Measurements from ENCODE around the gene NMT1.
"Not testable (repeated sequence)": the region's sequence is repeated elsewhere in the genome, so short reads cannot be mapped to it uniquely, and the experiment has no call there.

The NMT1 gene

GRCh38 chr17:45038728-45039634, 22.1 kb upstream of the NMT1 start:
- DNase-seq, result no peak

DNA sequence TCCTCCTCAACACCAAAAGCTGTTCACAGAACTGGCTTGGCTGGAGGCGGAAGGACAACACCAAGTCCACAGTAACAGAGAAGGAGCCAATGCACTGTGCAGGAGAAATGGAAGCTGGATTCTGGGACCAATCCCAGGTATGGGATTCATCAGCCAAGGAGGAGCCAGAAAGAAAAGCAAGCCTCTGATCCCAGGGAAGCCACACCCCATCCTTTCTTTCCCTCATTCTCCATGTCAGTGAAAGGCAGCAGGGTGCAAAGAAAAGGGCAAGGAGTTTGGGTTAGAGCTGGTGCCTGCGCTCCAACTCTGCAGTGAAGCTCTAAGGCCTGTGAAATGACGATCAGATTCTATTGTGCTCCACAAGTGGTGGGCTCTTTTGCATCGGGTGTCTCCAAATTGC, 20.7 kb upstream of the NMT1 start:
- no peak for DNase-seq

DNA sequence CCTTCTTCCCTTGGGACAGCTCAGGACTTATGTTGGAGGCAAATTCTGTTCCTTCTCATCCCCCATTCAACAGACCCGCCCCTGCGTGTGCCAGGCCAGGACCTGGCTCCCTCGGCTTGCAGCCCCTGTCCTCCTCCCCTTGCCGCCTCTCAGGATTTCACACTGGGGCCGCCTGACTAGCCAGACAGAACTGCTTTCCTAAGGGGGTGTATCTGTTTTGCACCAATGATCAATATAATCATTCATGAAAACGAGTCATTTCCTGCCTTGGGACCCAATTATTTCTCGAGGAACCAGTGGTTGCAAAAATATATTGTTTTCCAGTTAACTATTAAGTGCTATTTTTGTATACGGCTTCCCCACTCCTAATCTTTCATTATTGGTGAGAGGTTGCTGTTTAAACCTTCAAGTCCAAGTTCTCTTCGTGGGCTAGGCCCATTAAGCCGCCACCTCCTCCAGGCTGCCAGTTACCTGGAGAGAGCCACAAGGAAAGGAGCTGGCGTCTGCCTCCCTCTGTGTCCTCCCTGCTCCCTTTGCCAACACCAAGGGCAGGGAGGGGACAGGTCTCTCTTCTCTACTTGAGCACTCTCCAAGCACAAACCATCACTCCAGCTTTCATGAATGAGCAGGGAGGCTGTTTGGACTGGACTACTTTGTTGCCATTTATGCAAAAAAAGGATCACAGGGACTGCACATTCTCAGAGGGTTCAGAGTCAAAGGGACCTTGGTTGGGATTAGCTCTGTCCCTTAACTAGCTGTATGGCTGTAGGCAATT, 18.6 kb upstream of the NMT1 start:
- DNase-seq, result no peak

DNA sequence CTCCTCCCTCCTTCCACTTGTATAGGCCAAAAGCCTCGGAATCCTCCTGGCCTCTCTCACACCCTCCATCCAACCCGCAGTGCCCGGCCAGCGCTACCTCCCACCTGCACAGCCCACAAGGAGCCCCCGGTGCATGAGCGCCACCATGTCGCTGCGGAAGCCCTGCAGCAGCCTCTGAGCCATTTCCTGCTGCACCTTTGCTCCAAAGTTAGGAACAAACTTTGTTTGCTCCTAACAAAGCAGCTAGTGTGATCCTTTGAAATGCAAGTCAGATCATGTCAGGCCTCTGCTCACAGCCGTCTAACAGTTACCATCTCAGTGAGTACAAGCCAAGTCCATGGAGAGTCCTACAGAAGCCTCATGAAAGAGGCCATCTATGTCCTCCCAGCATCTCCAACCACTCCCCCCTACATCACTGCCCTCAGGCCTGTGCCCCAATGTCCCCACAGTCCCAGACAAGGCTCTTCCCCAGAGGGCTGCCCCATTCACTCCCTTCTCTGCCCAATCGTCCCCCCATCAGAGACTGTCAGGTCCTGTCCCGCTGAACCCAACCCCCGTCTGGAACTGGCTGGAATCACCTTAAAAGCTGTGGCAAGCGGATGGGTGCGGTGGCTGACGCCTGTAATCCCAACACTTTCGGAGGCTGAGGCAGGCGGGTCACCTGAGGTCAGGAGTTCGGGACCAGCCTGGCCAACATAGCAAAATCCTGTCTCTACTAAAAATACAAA, 17.1 kb upstream of the NMT1 start:
- no peak for DNase-seq

- no peak for DNase-seq
Measured at GRCh38 chr17:45046537-45047125, 14.5 kb upstream of the NMT1 start.

DNA sequence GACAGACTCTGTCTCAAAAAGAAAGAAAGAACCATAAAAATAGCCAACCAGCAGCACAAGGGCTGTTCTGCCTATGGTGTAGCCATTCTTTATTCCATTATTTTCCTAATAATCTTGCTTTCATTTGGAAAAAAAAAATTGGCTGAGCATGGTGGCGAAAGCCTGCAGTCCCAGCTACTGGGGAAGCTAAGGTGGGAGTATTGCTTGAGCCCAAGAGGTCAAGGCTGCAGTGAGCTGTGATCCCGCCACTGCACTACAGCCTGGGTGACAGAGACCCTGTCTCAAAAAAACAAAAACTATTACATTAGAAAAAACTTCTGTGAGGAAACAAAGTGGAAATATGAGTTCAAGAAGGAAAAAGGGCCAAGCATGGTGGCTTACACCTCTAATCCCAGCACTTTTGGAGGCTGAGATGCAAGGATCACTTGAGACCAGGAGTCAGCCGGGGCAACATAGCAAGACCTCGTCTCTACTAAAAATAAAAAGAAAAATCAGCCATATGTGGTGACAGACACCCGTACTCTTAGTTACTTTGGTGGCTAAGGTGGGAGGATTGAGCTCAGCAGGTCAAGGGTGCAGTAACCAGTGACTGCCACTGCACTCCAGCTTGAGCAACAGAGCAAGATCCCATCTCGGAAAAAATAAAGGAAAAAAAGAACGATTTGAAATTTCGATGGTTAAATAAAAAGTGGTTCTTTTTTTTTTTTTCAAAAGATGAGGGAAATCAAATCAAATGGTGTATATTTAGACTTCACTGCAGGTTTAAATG, 12.1 kb upstream of the NMT1 start:
- no peak for DNase-seq

GRCh38 chr17:45050481-45051059, 10.5 kb upstream of the NMT1 start:
- peak; percentile 51 for DNase-seq

DNA sequence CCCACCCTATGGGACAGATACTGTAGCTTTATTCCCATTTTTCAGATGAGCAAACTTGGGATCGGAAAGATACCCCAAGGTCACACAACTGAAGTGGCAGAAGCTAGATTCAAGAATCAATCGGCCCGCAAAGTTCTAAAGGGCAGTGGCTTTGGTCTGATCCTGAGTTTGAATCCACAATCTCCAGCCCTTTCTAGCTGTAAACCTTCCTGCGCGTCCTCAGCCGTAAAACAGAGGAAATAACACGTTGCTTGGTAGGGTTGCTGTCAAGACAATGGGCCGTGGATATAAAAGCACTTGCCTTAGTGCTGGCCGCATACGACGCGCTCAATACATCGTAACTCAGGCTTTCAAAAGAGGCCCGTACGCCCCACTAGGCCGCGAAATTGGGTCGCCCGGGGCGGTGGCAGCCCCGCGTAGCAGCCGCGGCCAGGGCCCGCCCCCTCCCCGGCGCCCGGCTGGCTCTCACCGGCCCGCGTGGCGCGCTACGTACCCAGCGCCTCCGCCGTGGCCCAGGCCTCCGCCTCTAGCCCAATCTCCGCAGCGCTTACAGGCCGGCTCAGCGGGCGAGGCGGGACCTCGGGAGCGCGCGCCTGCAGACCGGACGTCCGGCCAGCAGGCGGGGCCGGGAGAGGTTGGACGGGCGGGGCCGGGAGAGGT, 9.9 kb upstream of the NMT1 start, which contains the start of gene DCAKD:
TSS of gene DCAKD (minus strand) at position 573 of the 660 bp plus-strand sequence. CDS start 16,747 bp downstream, outside the sequence.
- peak; percentile 97 for DNase-seq

GRCh38 chr17:45051720-45052051, 9.4 kb upstream of the NMT1 start:
- not testable (repeated sequence) for DNase-seq

DNA sequence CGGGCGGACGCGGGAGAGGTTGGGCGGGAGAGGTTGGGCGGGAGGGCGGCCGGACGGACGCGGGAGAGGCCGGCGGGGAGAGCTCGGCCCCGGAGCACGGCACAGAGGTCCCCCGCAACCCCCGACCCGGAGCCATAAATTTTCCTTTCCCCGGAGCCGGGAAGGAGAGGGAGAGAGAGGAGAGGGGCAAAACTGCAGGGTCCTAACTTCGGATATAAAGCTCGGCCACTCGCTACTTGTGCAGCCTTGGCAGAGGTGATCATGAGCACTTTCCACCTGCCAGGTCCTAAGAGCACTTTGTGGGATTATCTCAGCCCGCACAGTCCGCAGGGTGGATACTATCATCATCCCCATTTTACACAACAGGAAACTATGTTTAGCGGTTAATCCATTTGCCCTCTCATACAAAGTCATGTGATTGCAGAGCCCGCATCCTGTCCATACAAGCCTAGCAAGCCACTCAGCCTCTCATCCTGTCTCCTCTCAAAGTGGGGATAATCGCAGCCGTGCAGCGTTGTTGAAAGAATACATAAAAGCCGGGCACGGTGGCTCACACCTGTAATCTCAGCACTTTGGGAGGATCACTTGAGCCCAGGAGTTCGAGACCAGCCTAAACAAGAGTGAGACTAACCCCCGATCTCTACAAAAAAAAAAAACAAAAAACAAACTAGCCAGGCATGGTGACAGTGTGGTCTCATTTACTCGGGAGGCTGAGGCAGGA, 8.9 kb upstream of the NMT1 start:
- peak; percentile 51 for DNase-seq

DNA sequence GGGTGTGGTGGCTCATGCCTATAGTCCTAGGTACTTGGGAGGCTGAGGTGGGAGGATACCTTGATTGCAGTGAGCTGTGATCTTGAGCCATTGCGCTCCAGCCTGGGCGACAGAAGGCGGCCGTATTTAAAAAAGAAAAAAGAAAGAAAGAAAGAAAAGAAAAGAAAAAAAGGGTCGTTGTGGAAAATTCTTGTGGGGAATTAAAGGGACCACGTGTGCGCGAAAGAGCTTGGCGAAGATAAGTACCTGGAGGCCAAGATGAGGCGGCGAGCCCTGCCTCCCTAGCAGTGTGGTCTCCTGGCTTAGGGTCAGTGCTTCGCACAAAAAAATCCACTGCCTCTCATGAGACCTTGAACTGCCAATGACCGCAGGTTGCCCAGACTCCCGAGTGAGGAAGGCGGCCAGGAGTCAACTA, 728 bp upstream of the NMT1 start:
- DNase-seq, result no peak

- no peak for DNase-seq
Measured at GRCh38 chr17:45061606-45062205, 589 bp downstream of the NMT1 start.

DNA sequence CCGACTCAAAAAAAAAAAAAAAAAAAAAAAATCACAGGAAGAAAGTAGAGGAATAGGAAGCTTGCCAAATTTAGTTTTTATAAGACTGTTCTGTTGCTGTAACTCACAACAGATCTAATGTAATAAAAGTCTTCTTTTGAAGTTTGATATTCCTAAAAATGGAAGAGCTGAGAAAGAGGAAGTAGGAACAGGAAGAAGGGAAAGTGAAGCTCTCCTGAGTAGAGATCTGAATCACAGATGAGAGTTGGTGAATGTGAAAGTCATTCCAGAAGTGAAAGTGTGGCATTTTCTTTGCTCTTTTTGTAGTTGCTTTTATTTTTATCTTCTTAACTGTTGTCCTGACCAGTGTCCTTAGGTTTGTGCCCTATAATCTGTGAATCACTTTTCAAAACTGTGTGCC, 2.1 kb downstream of the NMT1 start:
- no peak for DNase-seq

GRCh38 chr17:45067637-45068036, 6.5 kb downstream of the NMT1 start:
- DNase-seq, result no peak

- no peak for DNase-seq
Measured at GRCh38 chr17:45070001-45070400, 8.9 kb downstream of the NMT1 start.

GRCh38 chr17:45070809-45071208, 9.7 kb downstream of the NMT1 start:
- DNase-seq, result no peak

DNA sequence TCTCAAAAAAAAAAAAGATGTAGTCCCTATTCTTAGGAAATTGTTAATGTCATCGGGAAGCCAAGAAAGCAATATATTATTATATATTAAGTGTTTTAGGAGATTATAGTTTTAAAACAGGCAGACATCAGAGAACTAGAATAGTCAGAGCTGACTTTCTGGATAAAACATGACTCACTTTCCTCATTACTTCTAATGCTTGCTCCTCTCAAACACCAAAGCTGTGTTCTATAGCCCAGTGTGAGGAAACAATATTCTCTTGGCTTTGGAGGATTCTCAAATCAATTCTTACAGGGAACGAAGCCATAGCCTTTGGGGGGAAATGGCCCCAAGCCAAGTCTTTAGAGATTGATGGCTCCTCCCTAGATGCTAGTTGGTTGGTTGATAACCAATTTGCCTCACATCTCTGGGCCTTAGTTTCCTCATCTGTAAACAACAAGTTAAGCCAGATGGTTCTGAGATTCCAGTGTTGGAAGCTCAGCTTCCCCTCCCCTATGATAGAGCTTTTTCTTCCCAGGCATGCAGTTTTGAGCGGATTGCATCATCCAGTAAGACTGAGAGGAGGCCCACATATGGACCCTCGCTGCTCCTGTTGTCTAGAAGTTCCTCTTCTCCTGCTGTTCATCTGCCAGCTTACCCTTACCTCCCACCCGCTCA, 12.4 kb downstream of the NMT1 start:
- DNase-seq, result no peak

DNA sequence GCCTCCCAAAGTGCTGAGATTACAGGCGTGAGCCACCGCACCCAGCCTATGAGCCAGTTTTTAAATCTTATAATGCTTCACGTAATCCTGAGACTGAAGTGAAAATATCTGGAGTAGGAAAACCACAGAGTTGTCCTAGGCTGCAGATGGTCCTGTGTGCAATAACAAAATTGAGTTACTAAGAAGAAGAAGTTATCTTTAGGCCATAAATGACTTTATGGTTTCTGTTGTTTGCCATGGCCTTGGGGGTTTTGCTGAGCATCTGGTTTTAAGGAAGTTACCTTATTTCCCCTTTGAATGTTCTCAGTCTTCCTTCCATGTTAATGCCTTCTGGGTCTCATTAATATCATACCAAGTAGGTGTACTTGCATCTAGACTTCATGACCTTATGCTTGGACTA, 16.5 kb downstream of the NMT1 start:
- DNase-seq, result no peak

GRCh38 chr17:45081047-45081703, 20.1 kb downstream of the NMT1 start:
- DNase-seq, result no peak
